ENCODE measurements around the gene SRMS.
"Not testable (repeated sequence)": the region's sequence is repeated elsewhere in the genome, so short reads cannot be mapped to it uniquely, and the experiment has no call there.

SRMS gene

DNA sequence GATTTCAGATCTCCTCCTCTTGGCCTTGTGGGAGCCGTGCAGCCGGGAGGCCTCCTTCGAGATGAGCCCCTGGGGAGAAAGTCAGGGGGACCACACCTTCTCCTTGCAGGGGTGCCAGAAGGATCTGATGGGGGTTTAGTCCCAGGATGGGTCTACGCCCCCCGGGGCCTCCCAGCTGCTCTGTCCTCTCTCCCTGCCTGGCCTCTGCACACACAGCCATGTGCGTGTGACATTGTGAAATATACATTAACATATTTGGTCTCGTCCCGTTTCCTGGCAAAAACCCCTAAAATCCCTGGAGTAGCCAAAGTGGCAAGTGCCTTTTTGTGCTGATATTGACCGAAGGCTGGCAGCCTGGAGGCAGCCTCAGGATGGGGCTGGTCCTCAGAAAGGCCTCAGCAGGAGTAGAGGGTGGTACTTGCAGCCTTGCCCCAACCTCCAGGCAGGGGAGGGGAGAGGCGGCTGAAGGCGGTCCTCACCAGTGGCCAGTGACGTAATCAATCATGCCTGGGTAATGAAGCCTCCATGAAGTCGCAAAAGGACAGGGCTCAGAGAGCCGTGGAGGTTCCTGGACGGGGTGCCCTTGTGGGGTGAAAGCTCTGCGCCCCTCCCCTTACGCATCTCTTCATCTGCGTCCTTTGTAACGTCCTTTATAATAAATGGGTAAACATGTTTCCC lies 31.6 kb upstream of the SRMS start:
- DNase-seq (ENCODE audit: low spot score) = no peak

DNA sequence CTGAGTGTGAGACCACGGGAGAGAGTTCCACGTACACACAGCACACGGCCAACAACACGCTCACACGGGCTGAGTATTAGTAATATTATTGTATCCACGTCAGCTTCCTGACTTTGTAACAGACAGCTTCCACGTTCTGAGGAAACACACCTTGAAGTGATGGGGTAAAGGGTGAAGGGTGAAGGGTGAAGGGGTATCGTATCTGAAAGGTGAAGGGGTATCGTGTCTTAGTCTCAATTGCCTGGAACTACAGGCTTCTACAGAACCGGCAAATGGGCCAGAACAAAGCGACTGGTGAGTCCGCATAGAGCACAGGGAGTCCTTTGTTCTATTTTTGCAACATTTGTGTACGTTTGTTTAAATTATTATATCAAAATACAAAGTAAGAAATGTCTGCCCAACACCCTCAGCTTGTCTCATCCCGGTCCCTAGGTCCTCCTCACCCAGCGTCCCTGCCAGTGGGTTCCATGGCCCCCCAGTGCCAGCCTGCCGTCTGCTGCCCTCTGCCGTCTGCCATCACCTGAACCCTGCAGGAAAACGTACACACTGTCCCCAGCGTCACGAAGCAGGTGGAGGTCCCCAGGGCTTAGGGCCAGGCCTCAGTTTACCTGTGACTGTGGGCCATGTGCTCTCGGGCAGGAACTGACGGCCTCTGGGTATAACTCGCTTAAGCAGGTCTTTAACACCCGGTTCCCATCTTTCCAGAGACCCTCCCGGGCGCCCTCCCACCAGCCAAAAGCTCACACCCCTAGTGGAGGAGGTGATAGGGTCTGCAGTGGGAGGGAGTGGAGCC lies 30.9 kb upstream of the SRMS start:
- no peak for DNase-seq (ENCODE audit: low spot score)

DNA sequence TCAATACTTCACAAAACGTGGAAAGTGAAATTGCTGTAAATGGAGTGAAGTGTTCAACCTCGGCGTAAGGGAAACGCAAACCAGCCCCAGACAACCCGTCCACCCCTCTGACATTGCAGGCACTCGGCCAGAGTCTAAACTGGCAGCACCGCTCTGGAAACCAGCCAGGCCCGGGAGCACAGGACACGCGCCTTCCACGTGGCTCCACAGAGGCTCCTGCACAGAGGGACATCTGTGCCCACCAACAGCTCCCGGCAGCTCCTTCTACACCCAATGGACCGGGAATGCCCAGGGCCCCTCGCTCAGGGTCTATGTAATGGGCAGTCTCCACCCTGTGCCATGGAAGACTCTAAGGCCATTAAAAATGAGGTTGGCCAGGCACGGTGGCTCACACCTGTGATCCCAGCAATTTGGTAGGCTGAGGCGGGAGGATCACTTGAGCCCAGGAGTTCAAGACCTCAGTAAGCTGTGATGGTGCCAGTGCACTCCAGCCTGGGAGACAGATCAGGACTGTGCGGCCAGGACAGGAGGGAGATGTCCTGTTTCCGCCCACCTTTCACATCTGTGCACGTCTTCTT lies 29.9 kb upstream of the SRMS start:
- DNase-seq (ENCODE audit: low spot score) = no peak

GRCh38 chr20:63576311-63576710 lies 28.8 kb upstream of the SRMS start:
- DNase-seq (ENCODE audit: low spot score) = no peak

GRCh38 chr20:63574829-63575743 lies 27.5 kb upstream of the SRMS start:
- no peak for DNase-seq (ENCODE audit: low spot score)

DNA sequence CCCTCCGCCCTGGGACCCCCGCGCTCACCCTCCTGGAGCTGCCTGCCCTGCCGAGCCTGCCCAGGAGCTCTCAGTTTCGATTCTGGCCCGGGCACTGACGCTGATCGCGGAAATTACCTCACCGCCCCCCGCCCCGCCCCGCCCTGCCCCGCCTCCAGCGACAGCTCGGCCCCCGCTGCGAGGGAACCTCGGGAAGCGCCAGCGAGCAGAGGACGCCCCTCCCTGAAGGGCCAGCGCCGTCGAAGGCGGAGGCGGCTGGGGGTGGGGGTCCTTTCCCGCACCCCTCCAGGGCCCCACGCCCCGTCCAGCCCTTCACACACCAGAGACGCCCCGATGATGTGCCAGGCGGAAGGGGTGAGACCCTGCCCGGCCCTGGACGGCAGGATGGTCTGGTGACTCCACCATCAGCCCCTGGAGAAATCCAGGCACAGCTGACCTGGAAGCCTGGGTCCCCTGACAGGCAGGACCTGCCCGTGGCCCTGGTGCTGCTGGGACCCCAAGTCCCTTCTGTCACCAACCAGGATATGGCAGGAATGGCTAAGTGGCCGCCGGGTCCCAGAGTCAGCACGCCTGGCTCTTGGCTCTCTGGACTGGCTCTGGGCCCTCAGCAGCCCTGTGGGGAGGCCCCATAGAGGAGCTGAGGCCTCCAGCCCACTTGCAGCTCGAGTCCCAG lies 26.7 kb upstream of the SRMS start, which contains the start of gene HELZ2:
Gene HELZ2, minus strand, starts transcription at position 84 of the 673 bp plus-strand sequence. CDS start 1,854 bp downstream, outside the sequence.
- peak; percentile 69 for DNase-seq (ENCODE audit: low spot score)

- no peak for DNase-seq (ENCODE audit: low spot score)
Measured at GRCh38 chr20:63573647-63574131, 26.1 kb upstream of the SRMS start.

GRCh38 chr20:63572788-63573646 lies 25.5 kb upstream of the SRMS start:
- DNase-seq (ENCODE audit: low spot score) = peak; percentile 22

DNA sequence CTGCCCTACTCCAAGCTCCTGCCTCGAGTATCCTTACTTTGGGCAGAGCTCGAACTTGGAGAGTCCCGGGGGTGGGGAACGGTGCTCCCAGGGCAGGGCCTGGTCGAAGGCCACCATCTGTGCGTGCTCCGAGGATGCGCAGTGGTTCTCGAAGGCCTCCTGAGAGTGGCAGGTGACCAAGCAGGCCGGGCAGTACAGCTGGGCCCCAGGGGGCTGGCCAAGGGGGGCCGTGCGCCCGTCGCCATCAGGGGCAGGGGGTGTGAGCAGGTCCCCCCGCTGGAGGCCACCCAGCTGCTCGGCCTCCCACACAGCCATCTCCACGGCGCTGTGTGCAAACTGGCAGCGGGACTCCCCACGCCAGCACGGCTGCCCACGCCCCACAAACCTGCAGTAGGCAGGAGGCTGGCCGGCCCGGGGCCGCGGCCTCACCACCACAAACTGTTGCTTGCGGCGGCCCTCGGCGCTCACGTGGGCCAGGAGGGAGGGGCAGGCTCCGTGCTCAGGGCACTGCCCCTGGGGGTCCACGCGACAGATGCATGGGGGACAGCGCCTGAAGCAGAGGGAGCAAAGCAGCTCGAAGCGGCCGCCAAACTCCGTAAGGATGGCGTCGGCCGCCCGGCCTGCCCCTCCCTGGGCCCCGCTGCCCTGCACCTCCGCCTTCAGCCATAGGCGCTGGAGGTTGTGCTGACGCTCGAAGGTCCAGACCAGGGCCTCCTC lies 24.7 kb upstream of the SRMS start:
- no peak for DNase-seq (ENCODE audit: low spot score)

GRCh38 chr20:63571087-63571478 lies 23.5 kb upstream of the SRMS start:
- not testable (repeated sequence) for DNase-seq (ENCODE audit: low spot score)

DNA sequence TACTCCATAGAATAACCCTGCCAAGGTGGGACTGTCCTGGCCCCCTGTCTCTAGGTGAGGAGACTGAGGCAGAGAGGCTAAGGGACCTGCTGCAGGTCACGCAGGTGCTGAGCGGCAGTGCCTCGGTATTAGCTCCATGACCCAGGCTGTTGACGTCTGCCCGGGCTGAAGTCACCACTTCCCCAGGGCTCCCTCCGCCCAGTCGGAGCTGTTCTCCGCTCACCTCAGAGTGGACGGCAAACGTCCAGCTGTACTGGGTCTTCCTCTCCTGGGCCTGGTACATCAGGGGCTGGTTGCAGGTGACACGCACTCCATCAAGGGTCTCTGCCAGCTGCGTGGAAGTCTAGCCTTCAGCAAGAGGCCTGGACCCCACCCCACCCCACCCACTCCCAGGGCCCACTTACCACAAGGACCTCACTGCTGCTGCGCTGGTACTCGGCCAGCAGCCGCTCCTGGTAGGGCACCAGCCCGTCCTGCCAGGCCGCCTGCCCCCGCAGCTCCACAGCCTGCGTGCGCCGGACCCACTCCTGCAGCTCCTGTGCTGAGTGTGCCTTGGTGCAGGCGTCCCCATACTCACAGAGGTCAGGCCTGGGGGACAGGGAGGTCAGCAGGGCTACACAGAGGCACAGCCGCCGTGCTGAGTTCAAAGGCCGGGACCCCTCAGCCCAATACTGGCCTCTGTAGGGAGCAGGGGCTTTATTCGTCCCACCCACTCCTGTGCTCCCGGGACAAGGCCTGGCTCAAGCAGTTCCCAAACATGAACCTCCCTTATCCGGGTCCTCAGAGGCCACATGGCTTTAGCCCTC lies 22.9 kb upstream of the SRMS start:
- DNase-seq (ENCODE audit: low spot score) = no peak

DNA sequence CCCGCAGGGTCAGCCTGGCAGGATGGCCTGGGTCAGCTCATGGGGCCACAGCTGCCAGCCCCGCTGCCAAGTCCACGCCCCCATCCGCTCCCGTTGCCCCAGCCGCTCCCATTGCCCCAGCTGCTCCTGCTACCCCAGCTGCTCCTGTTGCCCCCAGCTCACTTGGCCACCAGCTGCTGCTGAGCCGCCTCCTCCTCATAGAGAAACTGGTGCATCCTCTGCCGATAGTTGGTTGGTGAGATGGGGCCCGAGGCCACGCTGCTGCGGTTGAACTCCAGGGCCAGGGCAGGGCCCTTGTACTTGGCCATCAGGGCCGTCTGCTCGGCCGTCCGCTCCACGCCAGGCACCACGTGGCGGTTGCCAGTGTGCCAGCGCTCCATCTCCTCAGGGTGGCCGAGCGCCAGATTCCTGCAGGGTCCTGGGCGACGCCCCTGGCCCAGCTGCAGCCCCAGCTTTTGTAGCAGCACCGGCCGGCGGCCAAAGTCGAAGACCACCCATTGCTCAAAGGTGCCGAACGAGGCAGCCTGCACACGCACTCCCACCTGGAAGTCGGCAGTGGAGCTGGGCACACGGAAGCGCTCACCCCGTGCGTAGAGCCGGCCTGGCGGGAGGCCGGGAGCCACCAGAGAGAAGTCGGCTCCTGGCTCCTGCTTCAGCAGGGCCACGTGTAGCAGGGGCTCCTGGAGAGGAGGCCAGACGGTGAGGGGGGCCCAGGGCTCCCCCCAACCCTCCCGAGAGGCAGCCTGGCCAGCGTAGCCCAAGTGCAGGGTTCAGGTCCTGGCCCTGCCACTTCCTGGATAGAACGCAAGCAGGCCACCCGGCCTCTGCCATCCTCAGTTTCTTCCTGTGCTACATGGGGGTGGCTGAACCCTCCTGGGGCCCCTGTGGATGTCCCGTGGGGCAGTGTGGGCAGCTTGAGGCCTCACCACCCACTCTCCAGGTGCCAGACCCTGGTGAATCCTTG lies 21.7 kb upstream of the SRMS start:
- DNase-seq (ENCODE audit: low spot score) = no peak

DNA sequence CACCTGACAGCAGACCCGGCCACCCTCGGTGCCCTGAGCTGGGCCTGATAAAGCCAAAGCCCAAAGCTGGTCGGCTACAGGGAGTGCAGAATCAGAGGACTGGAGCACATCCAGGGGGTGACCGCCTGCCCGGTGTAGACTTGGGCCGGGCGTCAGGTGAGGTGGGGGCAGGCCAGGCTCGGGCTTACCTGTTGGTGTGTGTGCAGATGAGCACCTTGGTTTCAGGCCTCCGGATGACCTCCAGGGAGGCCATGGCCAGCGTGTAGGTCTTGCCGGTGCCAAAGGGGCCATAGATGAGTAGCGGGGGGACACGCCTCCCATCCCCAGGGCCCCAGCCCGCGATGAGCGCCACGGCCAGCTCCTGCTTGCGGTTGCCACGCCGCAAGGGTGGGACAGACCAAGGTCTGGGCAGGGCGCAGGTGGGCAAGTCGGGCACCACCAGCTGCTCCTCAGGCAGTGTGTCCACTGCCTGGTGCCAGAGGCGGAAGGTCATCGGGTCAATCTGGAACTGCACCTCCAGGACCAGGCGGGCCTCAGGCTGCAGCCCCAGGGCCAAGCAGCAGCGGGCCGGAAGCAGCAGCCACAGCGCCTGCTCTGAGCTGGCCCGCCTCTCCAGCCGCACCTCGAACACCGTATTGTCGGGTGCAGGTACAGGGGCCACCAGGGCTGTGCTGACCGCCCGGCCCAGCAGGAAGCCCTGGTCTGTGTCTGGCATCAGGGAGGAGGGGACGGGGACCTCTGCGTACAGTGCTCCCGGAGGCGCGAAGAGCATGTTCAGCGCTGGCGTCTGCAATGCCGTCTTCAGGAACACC lies 20.8 kb upstream of the SRMS start:
- no peak for DNase-seq (ENCODE audit: low spot score)

- DNase-seq (ENCODE audit: low spot score) = no peak
Measured at GRCh38 chr20:63567386-63568169, 20.0 kb upstream of the SRMS start.

- DNase-seq (ENCODE audit: low spot score) = no peak
Measured at GRCh38 chr20:63567136-63567385, 19.5 kb upstream of the SRMS start.

Data from SW480 (cell line).